HepG2 (cell line): ENCODE results near the gene OR1F1. TPM values are rescaled to one million over a fixed set of nuclear protein-coding genes. Genes with fewer than 3 reads are reported as not detected.

ENCODE experiments used
- FOXP4 ChIP-seq: sonication (generic); formaldehyde crosslinking; IDR thresholded peaks from 2 replicates; pipeline ENCODE4 v1.4.0; 2020; ENCODE audit warnings: missing genetic modification reagents
- HHEX ChIP-seq: IDR thresholded peaks from 2 replicates; pipeline ENCODE4 v1.6.1; 2016; ENCODE audit warnings: control low read depth
- ONECUT2 ChIP-seq: sonication (generic); formaldehyde crosslinking; IDR thresholded peaks from 2 replicates; pipeline ENCODE4 v1.4.0; 2020; ENCODE audit warnings: missing genetic modification reagents
- PRDM10 ChIP-seq: sonication (generic); formaldehyde crosslinking; IDR thresholded peaks from 2 replicates; pipeline ENCODE4 v1.4.0; 2020; ENCODE audit warnings: low read depth, missing genetic modification reagents
- SIN3A ChIP-seq: IDR thresholded peaks from 2 replicates; pipeline ENCODE4 v1.6.1; 2011; ENCODE audit warnings: low read depth, mild to moderate bottlenecking, control low read depth, low read length, borderline replicate concordance
- TBP ChIP-seq: sonication (generic); formaldehyde crosslinking; IDR thresholded peaks from 2 replicates; pipeline ENCODE4 v1.5.0; 2020; ENCODE audit warnings: missing genetic modification reagents
- TFAP4 ChIP-seq: sonication (generic); IDR thresholded peaks from 2 replicates; pipeline ENCODE4 v1.6.1; 2016; ENCODE audit warnings: low read depth, borderline replicate concordance
- ZNF44 ChIP-seq: sonication (generic); formaldehyde crosslinking; IDR thresholded peaks from 2 replicates; pipeline ENCODE4 v1.5.1; 2020; ENCODE audit warnings: mild to moderate bottlenecking, missing genetic modification reagents
- ZNF446 ChIP-seq: sonication (generic); formaldehyde crosslinking; IDR thresholded peaks from 2 replicates; pipeline ENCODE4 v1.5.0; 2020; ENCODE audit warnings: mild to moderate bottlenecking, missing genetic modification reagents
- ZNF543 ChIP-seq: sonication (generic); formaldehyde crosslinking; IDR thresholded peaks from 2 replicates; pipeline ENCODE4 v1.4.0; 2020; ENCODE audit warnings: mild to moderate bottlenecking, missing genetic modification reagents
- ZNF569 ChIP-seq: sonication (generic); formaldehyde crosslinking; IDR thresholded peaks from 2 replicates; pipeline ENCODE4 v1.5.0; 2020; ENCODE audit warnings: mild to moderate bottlenecking, missing genetic modification reagents, moderate library complexity, borderline replicate concordance
- ZNF652 ChIP-seq: IDR thresholded peaks from 2 replicates; pipeline ENCODE4 v1.6.1; 2016; ENCODE audit warnings: low read depth, borderline replicate concordance
- ZNF749 ChIP-seq: sonication (generic); formaldehyde crosslinking; IDR thresholded peaks from 2 replicates; pipeline ENCODE4 v1.8.0; 2022; ENCODE audit warnings: mild to moderate bottlenecking, missing genetic modification reagents, moderate library complexity, borderline replicate concordance
- ZNF790 ChIP-seq: sonication (generic); formaldehyde crosslinking; IDR thresholded peaks from 2 replicates; pipeline ENCODE4 v1.8.0; 2022; ENCODE audit warnings: missing genetic modification reagents, mild to moderate bottlenecking, borderline replicate concordance
- polyA plus RNA-seq, 8 experiments: library from polyadenylated mRNA; depleted of rRNA in 3 of 8; stranded (reverse) in 7 of 8; unstranded in 1 of 8; fragments of >200 nt; fragmentation: Illumina TruSeq in 4 of 8; extraction: Trizol in 4 of 8; gene quantifications; 2 replicates each; pipeline versions ENCODE4 v1.2.1 to v1.2.3, GENCODE V29; 2011 to 2016; ENCODE audit warnings: low read depth in 4 of 8, missing spikeins in 1 of 8, mixed read lengths in 1 of 8; ENCODE audit not compliant: insufficient read depth in 1 of 8
- total RNA-seq, 5 experiments: library from RNA; depleted of rRNA; stranded (reverse); fragments of >200 nt; fragmentation: Illumina TruSeq; extraction: Trizol; gene quantifications; 2 replicates each; pipeline ENCODE4 v1.2.3, GENCODE V29; 2016; ENCODE audit warnings: low read depth in 1 of 5

Gene OR1F1
- total and polyA plus RNA-seq, 2 of the 13 experiments (the other 11 are each of a cell fraction or from before 2014, with no cell fraction given) = 0.90 TPM; not detected in 1

- TF ChIP-seq TFAP4 (peak; percentile 68; the same call in 1 of the 2 replicates), ZNF569 (CRISPR knock-in tag) (no peak), ZNF652 (CRISPR knock-in tag) (peak; percentile 86), SIN3A (no peak), ZNF543 (CRISPR knock-in tag) (no peak), ONECUT2 (CRISPR knock-in tag) (no peak), ZNF44 (no peak), HHEX (CRISPR knock-in tag) (peak; percentile 22; the same call in 1 of the 2 replicates), TBP (CRISPR knock-in tag) (no peak), PRDM10 (CRISPR knock-in tag) (peak; percentile 69; the same call in 1 of the 2 replicates), ZNF749 (CRISPR knock-in tag) (0 out of 2 replicates have a peak, but pooled peaks have one; percentile 29), FOXP4 (peak; percentile 42; the same call in 1 of the 2 replicates), ZNF446 (no peak), ZNF790 (no peak)
These were observed 10.5 kb downstream of the OR1F1 start (continued) for GRCh38 chr16:3198334-3199072.
